ENCODE data around the gene CALR. TPM values are rescaled to one million over a fixed set of nuclear protein-coding genes. Genes with fewer than 3 reads are reported as not detected.

Gene CALR
- total and polyA plus RNA-seq, 9 of the 15 experiments (the other 6 are each of a cell fraction or from before 2014, with no cell fraction given): 126 to 811 (median 642) TPM

GRCh38 chr19:12965017-12965811 is 26.8 kb downstream of the CALR start (continued):
- TF ChIP-seq CBFA2T2 (conservative IDR thresholded peaks at IDR 0.05) (peak; percentile 57), AFF4 (CRISPR knock-in tag; IDR thresholded peaks at IDR 0.05) (peak; percentile 72), RBFOX2 (IDR thresholded peaks at IDR 0.05; ENCODE audit: low read depth, low read length) (peak; percentile 80), MAZ (CRISPR knock-in tag; conservative IDR thresholded peaks at IDR 0.05 in 1 of 2, IDR thresholded peaks at IDR 0.05 in 1 of 2) (peak; percentile 92 to 98), SMARCA5 (IDR thresholded peaks at IDR 0.05) (peak; percentile 84), ZMIZ1 (IDR thresholded peaks at IDR 0.05; ENCODE audit: low read depth in 2 of 2, low read length in 2 of 2) (no peak), CBX5 (IDR thresholded peaks at IDR 0.05; ENCODE audit: borderline replicate concordance, low read depth) (no peak), NRF1 (conservative IDR thresholded peaks at IDR 0.05 in 1 of 2, IDR thresholded peaks at IDR 0.05 in 1 of 2) (peak; percentile 19 to 39; a peak in 1 of 4 replicates), RERE (CRISPR knock-in tag; IDR thresholded peaks at IDR 0.05; ENCODE audit: borderline replicate concordance) (no peak), PHB (CRISPR knock-in tag; IDR thresholded peaks at IDR 0.05) (no peak)
- TF ChIP-seq, protein P1, sequence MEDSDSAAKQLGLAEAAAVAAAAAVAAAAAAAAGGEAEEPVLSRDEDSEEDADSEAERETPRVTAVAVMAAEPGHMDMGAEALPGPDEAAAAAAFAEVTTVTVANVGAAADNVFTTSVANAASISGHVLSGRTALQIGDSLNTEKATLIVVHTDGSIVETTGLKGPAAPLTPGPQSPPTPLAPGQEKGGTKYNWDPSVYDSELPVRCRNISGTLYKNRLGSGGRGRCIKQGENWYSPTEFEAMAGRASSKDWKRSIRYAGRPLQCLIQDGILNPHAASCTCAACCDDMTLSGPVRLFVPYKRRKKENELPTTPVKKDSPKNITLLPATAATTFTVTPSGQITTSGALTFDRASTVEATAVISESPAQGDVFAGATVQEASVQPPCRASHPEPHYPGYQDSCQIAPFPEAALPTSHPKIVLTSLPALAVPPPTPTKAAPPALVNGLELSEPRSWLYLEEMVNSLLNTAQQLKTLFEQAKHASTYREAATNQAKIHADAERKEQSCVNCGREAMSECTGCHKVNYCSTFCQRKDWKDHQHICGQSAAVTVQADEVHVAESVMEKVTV (CRISPR knock-in tag; IDR thresholded peaks at IDR 0.05): peak; percentile 27; the same call in 1 of the 2 replicates
